Osteocyte (in vitro differentiated cells): ENCODE data around the gene XG. TPM values are rescaled to one million over a fixed set of nuclear protein-coding genes. Genes with fewer than 3 reads are reported as not detected.
"Not testable (repeated sequence)": the region's sequence is repeated elsewhere in the genome, so short reads cannot be mapped to it uniquely, and the experiment has no call there.

ENCODE experiments used
- DNase-seq: peaks from one replicate; pipeline ENCODE4 v3.0.0; 2021; ENCODE audit warnings: mixed read lengths; ENCODE audit not compliant: unreplicated experiment; ENCODE audit errors: extremely low spot score
- H3K27ac Mint-ChIP-seq: one replicate; pipeline ENCODE4 v1.8.0; 2021; ENCODE audit warnings: mild to moderate bottlenecking, mixed read lengths; ENCODE audit not compliant: unreplicated experiment
- H3K27me3 Mint-ChIP-seq: one replicate; pipeline ENCODE4 v1.8.0; 2021; ENCODE audit warnings: mixed read lengths; ENCODE audit not compliant: unreplicated experiment
- H3K36me3 Mint-ChIP-seq: one replicate; pipeline ENCODE4 v1.8.0; 2021; ENCODE audit warnings: mixed read lengths; ENCODE audit not compliant: unreplicated experiment
- H3K4me1 Mint-ChIP-seq: one replicate; pipeline ENCODE4 v1.8.0; 2021; ENCODE audit warnings: mixed read lengths; ENCODE audit not compliant: unreplicated experiment
- H3K4me3 Mint-ChIP-seq: one replicate; pipeline ENCODE4 v1.8.0; 2021; ENCODE audit warnings: mild to moderate bottlenecking, moderate library complexity, mixed read lengths; ENCODE audit not compliant: unreplicated experiment
- H3K9me3 Mint-ChIP-seq: one replicate; pipeline ENCODE4 v1.8.0; 2021; ENCODE audit warnings: mixed read lengths; ENCODE audit not compliant: unreplicated experiment
- CTCF ChIP-seq: fragments of 200-600 bp; sonication (generic); IDR thresholded peaks from 2 replicates; pipeline ENCODE4 v1.5.0; 2021; ENCODE audit warnings: antibody characterized with exemption, mild to moderate bottlenecking, moderate library complexity
- total RNA-seq: library from RNA; stranded (reverse); gene quantifications from 2 replicates; pipeline ENCODE4 v1.2.1, GENCODE V29; 2021

Gene XG
- total RNA-seq, 1 donor from 2014 or later = not detected

GRCh38 chrX:2812161-2812907 lies 60.5 kb downstream of the XG start:
- Mint-ChIP-seq H3K27ac (peak overlapping the region; percentile 86), H3K4me1 (peaks cover 16% of the 10 kb centered on the region), H3K4me3 (peak overlapping the region; percentile 62)
- not testable (repeated sequence) for H3K9me3 Mint-ChIP-seq, H3K36me3 Mint-ChIP-seq, H3K27me3 Mint-ChIP-seq, DNase-seq
- TF ChIP-seq CTCF = peak; percentile 75

- peaks cover 5% of the 10 kb centered on the region for H3K4me1 Mint-ChIP-seq
- H3K4me3 Mint-ChIP-seq = no peak overlapping the region
- no peaks in the 10 kb centered on the region for H3K27me3 Mint-ChIP-seq
- no peaks in the 10 kb centered on the region for H3K36me3 Mint-ChIP-seq
- TF ChIP-seq CTCF = no peak
- no peak overlapping the region for H3K27ac Mint-ChIP-seq
- no peak for DNase-seq
- no peaks in the 10 kb centered on the region for H3K9me3 Mint-ChIP-seq
Measured at GRCh38 chrX:2817036-2817435, 65.2 kb downstream of the XG start.

GRCh38 chrX:2819345-2820135 lies 67.7 kb downstream of the XG start:
- Mint-ChIP-seq H3K27me3 (no peaks in the 10 kb centered on the region), H3K4me3 (no peak overlapping the region), H3K4me1 (no peaks in the 10 kb centered on the region), H3K36me3 (no peaks in the 10 kb centered on the region), H3K27ac (no peak overlapping the region), H3K9me3 (no peaks in the 10 kb centered on the region)
- peak; percentile 69 for DNase-seq
- TF ChIP-seq CTCF = peak; percentile 64

GRCh38 chrX:2820136-2820771 lies 68.4 kb downstream of the XG start:
- TF ChIP-seq CTCF = no peak
- H3K4me1 Mint-ChIP-seq = no peaks in the 10 kb centered on the region
- H3K9me3 Mint-ChIP-seq = no peaks in the 10 kb centered on the region
- no peak overlapping the region for H3K27ac Mint-ChIP-seq
- no peaks in the 10 kb centered on the region for H3K27me3 Mint-ChIP-seq
- peak; percentile 46 for DNase-seq
- no peak overlapping the region for H3K4me3 Mint-ChIP-seq
- H3K36me3 Mint-ChIP-seq = no peaks in the 10 kb centered on the region
